Cardiac fibroblast (primary cell): Measurements from ENCODE around the gene HLA-DQB1.
"Not testable (repeated sequence)": the region's sequence is repeated elsewhere in the genome, so short reads cannot be mapped to it uniquely, and the experiment has no call there.

Experiments used
- DNase-seq, 2 donors: peaks; one replicate each; pipeline versions ENCODE4 v3.0.0 to v3.0.0-alpha.2; 2010; ENCODE audit warnings: low read depth in 2 of 2
- H3K4me3 ChIP-seq, 2 donors: replicated peaks in 1 of 2; 1 replicate in 1 of 2; 2 replicates in 1 of 2; pipeline ENCODE4 v1.5.1; 2011; ENCODE audit warnings: low read depth in 2 of 2, low read length in 2 of 2, mild to moderate bottlenecking in 2 of 2, moderate library complexity in 1 of 2
- CTCF ChIP-seq: IDR thresholded peaks from one replicate; pipeline ENCODE4 v1.5.1; 2011; ENCODE audit warnings: low read depth, mild to moderate bottlenecking, low read length, inconsistent platforms

HLA-DQB1 gene

GRCh38 chr6:32662836-32663235 is 3.6 kb downstream of the HLA-DQB1 start:
- H3K4me3 ChIP-seq, result no peak overlapping the region
- no peak for DNase-seq
- no peak for TF ChIP-seq CTCF

GRCh38 chr6:32662099-32662498 is 4.4 kb downstream of the HLA-DQB1 start:
- no peak overlapping the region for H3K4me3 ChIP-seq
- no peak for TF ChIP-seq CTCF
- DNase-seq, result no peak

- H3K4me3 ChIP-seq, result no peak overlapping the region
- no peak for DNase-seq
- no peak for TF ChIP-seq CTCF
Measured at GRCh38 chr6:32659856-32660595, 6.4 kb downstream of the HLA-DQB1 start.

- H3K4me3 ChIP-seq, result no peak overlapping the region
- DNase-seq, result no peak
- TF ChIP-seq CTCF, result no peak
Measured at GRCh38 chr6:32658268-32658897, 8.1 kb downstream of the HLA-DQB1 start.

GRCh38 chr6:32657819-32658218 is 8.6 kb downstream of the HLA-DQB1 start:
- H3K4me3 ChIP-seq, DNase-seq: not testable (repeated sequence)

- H3K4me3 ChIP-seq, DNase-seq: not testable (repeated sequence)
Measured at GRCh38 chr6:32657329-32657728, 9.1 kb downstream of the HLA-DQB1 start.

- no peak for DNase-seq
- no peak overlapping the region for H3K4me3 ChIP-seq
- TF ChIP-seq CTCF, result no peak
Measured at GRCh38 chr6:32655203-32655710, 11.2 kb downstream of the HLA-DQB1 start.
